H1 (cell line): ENCODE data around the gene PIMREG. TPM values are rescaled to one million over a fixed set of nuclear protein-coding genes. Genes with fewer than 3 reads are reported as not detected.

Experiments used
- CREB1 ChIP-seq: IDR thresholded peaks from 2 replicates; pipeline ENCODE4 v1.6.1; 2012; ENCODE audit warnings: inconsistent platforms
- E2F6 ChIP-seq: IDR thresholded peaks from 2 replicates; pipeline ENCODE4 v1.6.1; 2012; ENCODE audit warnings: inconsistent platforms
- GABPA ChIP-seq: IDR thresholded peaks from 2 replicates; pipeline ENCODE4 v1.6.1; 2011; ENCODE audit warnings: mild to moderate bottlenecking, low read length, moderate library complexity, borderline replicate concordance; ENCODE audit not compliant: insufficient read depth
- polyA plus RNA-seq, 7 experiments: library from polyadenylated mRNA; depleted of rRNA in 3 of 7; stranded (reverse) in 5 of 7; unstranded in 2 of 7; fragments of >200 nt in 5 of 7; fragments of 200-250 nt in 2 of 7; gene quantifications; 1 replicate in 5 of 7; 2 replicates in 1 of 7; 4 replicates in 1 of 7; pipeline versions ENCODE4 v1.2.1 to v1.2.3, GENCODE V29; 2011 to 2013; ENCODE audit warnings: missing spikeins in 2 of 7, mixed read lengths in 2 of 7
- total RNA-seq: library from RNA; stranded (reverse); fragmentation: NEBNext Ultra II Directional; extraction: Animal tissue kit (Norgen Biotek cat#: 25700); gene quantifications from 2 replicates; pipeline ENCODE4 v1.2.1, GENCODE V29; 2021

Gene PIMREG
- total and polyA plus RNA-seq, 2 of the 8 experiments (the other 6 are each of a cell fraction or from before 2014, with no cell fraction given) = 133 to 148 TPM

DNA sequence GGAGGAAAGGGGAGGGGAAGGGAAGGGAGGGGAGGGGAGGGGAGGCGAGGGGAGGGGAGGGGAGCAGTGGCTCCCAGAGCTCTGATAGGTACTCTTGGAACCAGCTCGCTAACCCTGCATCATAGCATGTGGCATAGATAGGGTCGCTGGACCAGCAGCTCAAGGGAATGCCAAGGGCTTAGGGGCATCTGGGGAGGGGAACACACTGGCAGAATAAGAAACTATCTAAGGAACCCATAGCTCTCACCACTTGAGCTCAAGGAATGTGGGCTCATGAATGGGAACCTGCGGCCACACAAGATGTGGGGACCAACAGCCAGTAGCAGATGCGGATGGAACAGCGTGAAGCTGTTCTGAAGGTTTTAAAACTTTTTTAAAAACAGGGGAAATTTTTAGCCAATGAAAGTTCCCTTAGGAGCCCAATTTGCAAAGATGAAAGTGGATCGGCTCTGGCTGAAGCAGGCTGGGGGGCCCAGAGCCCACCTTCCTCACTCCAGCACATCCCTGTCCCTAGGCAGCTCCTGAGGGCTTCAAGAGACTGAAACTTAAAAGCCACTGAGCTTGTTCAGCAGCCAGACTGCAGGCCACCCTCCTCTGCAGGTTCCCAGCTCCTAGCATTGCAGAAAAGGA is 46.9 kb downstream of the PIMREG start (continued):
- TF ChIP-seq GABPA (no peak), CREB1 (no peak), E2F6 (no peak)
